ENCODE data around the gene SCARB1. TPM values are rescaled to one million over a fixed set of nuclear protein-coding genes. Genes with fewer than 3 reads are reported as not detected.

SCARB1 gene
- total RNA-seq, 1 experiment from 2014 or later = 31.3 TPM

DNA sequence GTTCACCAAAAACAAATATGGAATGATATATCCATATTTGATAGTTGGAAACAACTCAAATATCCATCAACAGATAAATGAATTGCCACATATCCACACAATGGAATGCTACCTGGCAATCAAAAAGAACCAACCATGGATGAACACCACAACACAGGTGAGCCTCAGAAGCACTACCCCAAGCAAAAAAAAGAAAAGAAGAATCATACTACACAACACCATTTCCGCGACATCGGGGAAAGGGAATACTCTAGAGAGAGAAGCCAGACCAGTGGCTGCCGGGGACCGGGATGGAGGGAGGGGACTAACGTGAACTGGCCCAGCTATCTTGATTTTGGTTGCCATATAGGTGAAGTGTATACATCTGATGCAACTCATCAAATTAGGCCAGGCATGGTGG, 41.4 kb downstream of the SCARB1 start:
- no CpG with 5 or more reads among the region's 6 CpGs for WGBS (ENCODE audit: extremely low coverage, insufficient read length, low lambda C conversion rate)
- Histone ChIP-seq H2BK20ac (ENCODE audit: low read depth, low read length, poor library complexity, severe bottlenecking) (no peak overlapping the region), H3K56ac (ENCODE audit: insufficient read length, low read depth, low read length) (no peak overlapping the region), H3K23me2 (ENCODE audit: insufficient read length, low read depth, low read length, poor library complexity, severe bottlenecking) (no peaks in the 10 kb centered on the region), H3K23ac (ENCODE audit: insufficient read length, low read depth, low read length) (no peak overlapping the region), H3K79me1 (ENCODE audit: insufficient read depth, low read depth, low read length, poor library complexity, severe bottlenecking) (no peaks in the 10 kb centered on the region), H4K20me1 (ENCODE audit: control insufficient read depth, insufficient read depth, insufficient read length) (no peaks in the 10 kb centered on the region), H2AFZ (ENCODE audit: low read length) (no peak overlapping the region), H3K4ac (ENCODE audit: low read depth, low read length) (no peak overlapping the region), H4K5ac (ENCODE audit: insufficient read length, low read depth, low read length) (no peak overlapping the region), H3T11ph (ENCODE audit: low read length) (no peak overlapping the region), H4K91ac (ENCODE audit: insufficient read length, low read depth, low read length) (no peak overlapping the region), H2BK120ac (ENCODE audit: low read depth, low read length, poor library complexity, severe bottlenecking) (no peak overlapping the region), H3K79me2 (ENCODE audit: insufficient read depth, low read length) (no peaks in the 10 kb centered on the region), H3K4me2 (ENCODE audit: insufficient read depth, insufficient read length, low read length) (no peak overlapping the region), H3K27me3 (ENCODE audit: insufficient read depth, low read length) (no peaks in the 10 kb centered on the region), H2BK12ac (ENCODE audit: insufficient read length, low read depth, low read length) (no peak overlapping the region), H3K18ac (ENCODE audit: insufficient read length, low read depth, low read length) (no peak overlapping the region), H4K8ac (replicated peaks; ENCODE audit: insufficient read length, low read depth, low read length) (no peak overlapping the region), H2BK15ac (ENCODE audit: low read depth, low read length) (no peak overlapping the region), H3K9ac (ENCODE audit: extremely low read depth, insufficient read length, low read length) (no peak overlapping the region), H2AK5ac (ENCODE audit: insufficient read length, low read length) (no peak overlapping the region), H3K27ac (ENCODE audit: insufficient read length, low read depth, low read length) (no peak overlapping the region), H3K4me1 (ENCODE audit: insufficient read depth, low read length) (peaks cover 8% of the 10 kb centered on the region; the same call in 1 of the 2 replicates), H3K9me3 (ENCODE audit: control insufficient read depth, low read depth, low read length) (no peaks in the 10 kb centered on the region), H2BK5ac (ENCODE audit: insufficient read length, low read length) (no peak overlapping the region), H3K14ac (ENCODE audit: insufficient read depth, low read length) (no peak overlapping the region)
- Mint-ChIP-seq H3K27ac (no peak overlapping the region), H3K27me3 (ENCODE audit: low read depth) (no peaks in the 10 kb centered on the region; the same call in 1 of the 2 replicates), H3K4me1 (peaks cover 32 to 37% of the 10 kb centered on the region in 2 experiments), H3K4me3 (no peak overlapping the region), H3K36me3 (ENCODE audit: insufficient read depth in 1 of 3, low read depth in 3 of 3) (no peaks in the 10 kb centered on the region), H3K9me3 (no peaks in the 10 kb centered on the region; a peak in 1 of 5 replicates)
- DNase-seq = no peak
- TF ChIP-seq, protein P1, sequence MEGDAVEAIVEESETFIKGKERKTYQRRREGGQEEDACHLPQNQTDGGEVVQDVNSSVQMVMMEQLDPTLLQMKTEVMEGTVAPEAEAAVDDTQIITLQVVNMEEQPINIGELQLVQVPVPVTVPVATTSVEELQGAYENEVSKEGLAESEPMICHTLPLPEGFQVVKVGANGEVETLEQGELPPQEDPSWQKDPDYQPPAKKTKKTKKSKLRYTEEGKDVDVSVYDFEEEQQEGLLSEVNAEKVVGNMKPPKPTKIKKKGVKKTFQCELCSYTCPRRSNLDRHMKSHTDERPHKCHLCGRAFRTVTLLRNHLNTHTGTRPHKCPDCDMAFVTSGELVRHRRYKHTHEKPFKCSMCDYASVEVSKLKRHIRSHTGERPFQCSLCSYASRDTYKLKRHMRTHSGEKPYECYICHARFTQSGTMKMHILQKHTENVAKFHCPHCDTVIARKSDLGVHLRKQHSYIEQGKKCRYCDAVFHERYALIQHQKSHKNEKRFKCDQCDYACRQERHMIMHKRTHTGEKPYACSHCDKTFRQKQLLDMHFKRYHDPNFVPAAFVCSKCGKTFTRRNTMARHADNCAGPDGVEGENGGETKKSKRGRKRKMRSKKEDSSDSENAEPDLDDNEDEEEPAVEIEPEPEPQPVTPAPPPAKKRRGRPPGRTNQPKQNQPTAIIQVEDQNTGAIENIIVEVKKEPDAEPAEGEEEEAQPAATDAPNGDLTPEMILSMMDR (conservative IDR thresholded peaks at IDR 0.05) = no peak
